ENCODE results near the gene GBF1. TPM values are rescaled to one million over a fixed set of nuclear protein-coding genes. Genes with fewer than 3 reads are reported as not detected.
A peak's percentile ranks its signal among the peaks of the same experiment; 100 is the strongest.
"Not testable (repeated sequence)": the region's sequence is repeated elsewhere in the genome, so short reads cannot be mapped to it uniquely, and the experiment has no call there.

Gene GBF1
- total RNA-seq, 4 donors from 2014 or later = 31.4 to 64.2 (median 58.7) TPM

GRCh38 chr10:102246261-102246660 lies 929 bp downstream of the GBF1 start:
- intact Hi-C loops (cut with DNase I; ENCODE audit: low total_unique reads) = loop anchor here (5.0 kb wide), 1 partner anchor 81 kb away; no protein-coding TSS in a partner anchor
- H3K4me1 ChIP-seq = peaks cover 54 to 57% of the 10 kb centered on the region in 2 donors
- TF ChIP-seq, protein P1, sequence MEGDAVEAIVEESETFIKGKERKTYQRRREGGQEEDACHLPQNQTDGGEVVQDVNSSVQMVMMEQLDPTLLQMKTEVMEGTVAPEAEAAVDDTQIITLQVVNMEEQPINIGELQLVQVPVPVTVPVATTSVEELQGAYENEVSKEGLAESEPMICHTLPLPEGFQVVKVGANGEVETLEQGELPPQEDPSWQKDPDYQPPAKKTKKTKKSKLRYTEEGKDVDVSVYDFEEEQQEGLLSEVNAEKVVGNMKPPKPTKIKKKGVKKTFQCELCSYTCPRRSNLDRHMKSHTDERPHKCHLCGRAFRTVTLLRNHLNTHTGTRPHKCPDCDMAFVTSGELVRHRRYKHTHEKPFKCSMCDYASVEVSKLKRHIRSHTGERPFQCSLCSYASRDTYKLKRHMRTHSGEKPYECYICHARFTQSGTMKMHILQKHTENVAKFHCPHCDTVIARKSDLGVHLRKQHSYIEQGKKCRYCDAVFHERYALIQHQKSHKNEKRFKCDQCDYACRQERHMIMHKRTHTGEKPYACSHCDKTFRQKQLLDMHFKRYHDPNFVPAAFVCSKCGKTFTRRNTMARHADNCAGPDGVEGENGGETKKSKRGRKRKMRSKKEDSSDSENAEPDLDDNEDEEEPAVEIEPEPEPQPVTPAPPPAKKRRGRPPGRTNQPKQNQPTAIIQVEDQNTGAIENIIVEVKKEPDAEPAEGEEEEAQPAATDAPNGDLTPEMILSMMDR (IDR thresholded peaks at IDR 0.05 in 4 of 5, conservative IDR thresholded peaks at IDR 0.05 in 1 of 5) = no peak
- H3K27me3 ChIP-seq = no peaks in the 10 kb centered on the region
- H3K4me3 ChIP-seq = peak overlapping the region; percentile 74 to 96 (median 86)
- ATAC-seq (no peak), DNase-seq (no peak)
- in situ Hi-C loops (cut with MboI; ENCODE audit: low sequenced_read_pairs in 4 of 4) = no loop called here
- no peaks in the 10 kb centered on the region for H3K36me3 ChIP-seq
- H3K9me3 ChIP-seq = no peaks in the 10 kb centered on the region
- H3K27ac ChIP-seq = peak overlapping the region; percentile 91 to 98 (median 93)

DNA sequence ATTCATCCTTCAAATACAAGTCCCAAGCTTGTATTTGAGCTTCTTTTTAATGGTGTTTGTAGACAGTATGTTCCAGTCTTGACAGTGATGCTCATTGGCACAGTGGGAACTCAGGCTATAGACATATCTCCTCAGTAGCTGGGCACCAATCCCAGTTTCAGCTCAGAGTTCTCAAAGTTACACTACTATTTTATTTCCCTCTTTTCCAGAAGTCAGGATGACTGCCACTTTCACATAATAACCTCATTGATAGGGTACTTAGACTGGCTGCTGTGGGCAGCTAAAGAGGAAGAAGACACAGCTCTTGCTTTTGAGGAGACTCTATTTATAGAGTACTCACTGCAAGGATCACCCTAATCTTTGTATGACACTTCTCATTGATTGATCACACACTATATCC lies 2.4 kb downstream of the GBF1 start:
- no peak for ATAC-seq
- Histone ChIP-seq H3K36me3 (no peaks in the 10 kb centered on the region), H3K9me3 (no peaks in the 10 kb centered on the region), H3K27me3 (no peaks in the 10 kb centered on the region), H3K27ac (peak overlapping the region; percentile 91 to 98 (median 93)), H3K4me1 (peaks cover 50% of the 10 kb centered on the region in 2 donors), H3K4me3 (peak overlapping the region in 3 of 4 donors; percentile 8 to 22 (median 9))
- TF ChIP-seq, protein P1 (IDR thresholded peaks at IDR 0.05 in 4 of 5, conservative IDR thresholded peaks at IDR 0.05 in 1 of 5) = no peak
- no peak for TF ChIP-seq POLR2A (IDR thresholded peaks at IDR 0.05)
- intact Hi-C loops (cut with DNase I; ENCODE audit: low total_unique reads) = loop anchor here (5.0 kb wide), 1 partner anchor 80 kb away; no protein-coding TSS in a partner anchor
- in situ Hi-C loops (cut with MboI; ENCODE audit: low sequenced_read_pairs in 4 of 4) = no loop called here
- DNase-seq = no peak

GRCh38 chr10:102252508-102252907 lies 7.2 kb downstream of the GBF1 start:
- in situ Hi-C loops (cut with MboI; ENCODE audit: low sequenced_read_pairs in 4 of 4); H3K36me3 ChIP-seq; H3K27me3 ChIP-seq; DNase-seq; H3K9me3 ChIP-seq; ATAC-seq; H3K4me3 ChIP-seq; intact Hi-C loops (cut with DNase I; ENCODE audit: low total_unique reads): not testable (repeated sequence)
- H3K27ac ChIP-seq = peak overlapping the region in 1 of 4 donors; percentile 38
- H3K4me1 ChIP-seq = peaks cover 42 to 49% of the 10 kb centered on the region in 2 donors

- intact Hi-C loops (cut with DNase I; ENCODE audit: low total_unique reads) = no loop called here
- in situ Hi-C loops (cut with MboI; ENCODE audit: low sequenced_read_pairs in 4 of 4) = no loop called here
- ATAC-seq = no peak
- Histone ChIP-seq H3K27me3 (no peaks in the 10 kb centered on the region), H3K4me3 (no peak overlapping the region), H3K4me1 (peaks cover 26 to 39% of the 10 kb centered on the region in 2 donors), H3K36me3 (peaks cover 0 to 6% of the 10 kb centered on the region in 2 donors), H3K9me3 (no peaks in the 10 kb centered on the region), H3K27ac (peak overlapping the region in 3 of 4 donors; percentile 19 to 45 (median 34))
- DNase-seq = no peak
- TF ChIP-seq POLR2A (IDR thresholded peaks at IDR 0.05) = no peak
- TF ChIP-seq, protein P1 (IDR thresholded peaks at IDR 0.05 in 4 of 5, conservative IDR thresholded peaks at IDR 0.05 in 1 of 5) = no peak
Observed at GRCh38 chr10:102254426-102254825, 9.1 kb downstream of the GBF1 start.

DNA sequence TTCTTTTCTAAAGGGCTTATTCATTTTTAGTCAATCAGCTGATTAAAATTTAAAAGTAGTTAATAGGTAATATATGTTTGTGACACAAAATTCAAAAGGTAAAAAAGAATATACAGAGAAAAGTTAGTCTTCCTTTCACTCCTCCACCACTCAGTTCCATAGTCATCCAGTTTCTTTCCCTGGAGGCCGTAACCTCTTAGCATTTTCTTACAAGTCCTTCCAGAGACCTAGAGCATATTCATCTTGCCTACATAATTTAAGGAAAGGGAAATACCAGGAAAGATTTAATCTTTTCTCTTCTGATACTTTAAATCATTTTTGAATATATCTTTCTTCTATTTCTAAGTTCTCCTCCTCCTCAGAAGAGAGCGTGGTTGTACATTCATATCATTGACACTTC lies 10.1 kb downstream of the GBF1 start:
- Histone ChIP-seq H3K4me3 (no peak overlapping the region), H3K4me1 (peaks cover 23 to 31% of the 10 kb centered on the region in 2 donors), H3K27ac (peak overlapping the region in 1 of 4 donors; percentile 27), H3K9me3 (no peaks in the 10 kb centered on the region), H3K36me3 (peaks cover 0 to 16% of the 10 kb centered on the region in 2 donors), H3K27me3 (no peaks in the 10 kb centered on the region)
- intact Hi-C loops (cut with DNase I; ENCODE audit: low total_unique reads) (no loop called here), in situ Hi-C loops (cut with MboI; ENCODE audit: low sequenced_read_pairs in 4 of 4) (no loop called here)
- no peak for ATAC-seq
- TF ChIP-seq POLR2A (IDR thresholded peaks at IDR 0.05) = no peak
- TF ChIP-seq, protein P1 (IDR thresholded peaks at IDR 0.05 in 4 of 5, conservative IDR thresholded peaks at IDR 0.05 in 1 of 5) = no peak
- DNase-seq = no peak

Measured in gastrocnemius medialis (tissue), 4 donors.